ENCODE results near the gene TUBB4A.

- TF ChIP-seq CTCF (conservative IDR thresholded peaks at IDR 0.05; ENCODE audit: low read length) (no peak), EZH2phosphoT487 (IDR thresholded peaks at IDR 0.05; ENCODE audit: borderline replicate concordance) (no peak)
These were observed 49.9 kb downstream of the TUBB4A start for GRCh38 chr19:6452223-6452614.
